Motor neuron (in vitro differentiated cells): ENCODE data around the gene PCED1B. TPM values are rescaled to one million over a fixed set of nuclear protein-coding genes. Genes with fewer than 3 reads are reported as not detected.

Experiments
- ATAC-seq, 8 experiments: fragments of 200-7000 bp; cut with Tn5 transposase; replicated peaks in 6 of 8; 2 replicates each; pipeline ENCODE4 v1.8.0; 2021; ENCODE audit warnings: mild to moderate bottlenecking in 8 of 8, moderate library complexity in 8 of 8
- H3K27ac ChIP-seq, 2 donors: fragments of 250-450 bp; sonication (Bioruptor Pico); 2 replicates each; pipeline ENCODE4 v1.9.0; 2021; ENCODE audit warnings: antibody characterized with exemption in 2 of 2, mild to moderate bottlenecking in 2 of 2, moderate library complexity in 1 of 2
- H3K4me1 ChIP-seq, 2 donors: fragments of 250-450 bp; sonication (Bioruptor Pico); replicated peaks in 1 of 2; 2 replicates each; pipeline ENCODE4 v1.6.1; 2021; ENCODE audit warnings: antibody characterized with exemption in 2 of 2, mild to moderate bottlenecking in 2 of 2, moderate library complexity in 1 of 2
- H3K4me3 ChIP-seq, 5 donors: fragments of 250-450 bp; sonication (Bioruptor Pico); 2 replicates each; pipeline ENCODE4 v1.9.0; 2021; ENCODE audit warnings: antibody characterized with exemption in 5 of 5, mild to moderate bottlenecking in 5 of 5, moderate library complexity in 4 of 5
- WGBS, 10 experiments: fragments of 450-650 bp; shearing (Covaris generic); methylation state at CpG; one replicate each; pipeline ENCODE4 v1.0.0; 2022; 5-methylcytosine and 5-hydroxymethylcytosine counted together
- in situ Hi-C, 9 experiments: fragments of 400-800 bp; cut with MboI; loops; one replicate each; pipeline ENCODE4 v1.15.0; 2021; ENCODE audit warnings: low sequenced_read_pairs in 9 of 9, low pct_unique_long_range_greater_than_20kb in 2 of 9; ENCODE audit not compliant: unreplicated experiment in 9 of 9
- total RNA-seq, 8 experiments: library from RNA; unstranded; fragments of 300-600 nt; gene quantifications; 2 replicates each; pipeline versions ENCODE4 v1.2.3 to v1.2.4, GENCODE V29; 2022

The PCED1B gene
- total RNA-seq, 8 experiments from 2014 or later, result 0.05 to 7.5 (median 0.61) TPM

GRCh38 chr12:47234576-47235141 is 155.2 kb downstream of the PCED1B start:
- Histone ChIP-seq H3K4me3 (no peak overlapping the region), H3K27ac (no peak overlapping the region), H3K4me1 (peaks cover 0 to 3% of the 10 kb centered on the region in 2 donors)
- ATAC-seq, result no peak
- 90 to 100% (median 98%) methylated on average over 2 to 6 of the region's 14 CpGs; no CpG with 5 or more reads in 5 of the 10 experiments for WGBS, 10 experiments
- in situ Hi-C loops, result no loop called here

DNA sequence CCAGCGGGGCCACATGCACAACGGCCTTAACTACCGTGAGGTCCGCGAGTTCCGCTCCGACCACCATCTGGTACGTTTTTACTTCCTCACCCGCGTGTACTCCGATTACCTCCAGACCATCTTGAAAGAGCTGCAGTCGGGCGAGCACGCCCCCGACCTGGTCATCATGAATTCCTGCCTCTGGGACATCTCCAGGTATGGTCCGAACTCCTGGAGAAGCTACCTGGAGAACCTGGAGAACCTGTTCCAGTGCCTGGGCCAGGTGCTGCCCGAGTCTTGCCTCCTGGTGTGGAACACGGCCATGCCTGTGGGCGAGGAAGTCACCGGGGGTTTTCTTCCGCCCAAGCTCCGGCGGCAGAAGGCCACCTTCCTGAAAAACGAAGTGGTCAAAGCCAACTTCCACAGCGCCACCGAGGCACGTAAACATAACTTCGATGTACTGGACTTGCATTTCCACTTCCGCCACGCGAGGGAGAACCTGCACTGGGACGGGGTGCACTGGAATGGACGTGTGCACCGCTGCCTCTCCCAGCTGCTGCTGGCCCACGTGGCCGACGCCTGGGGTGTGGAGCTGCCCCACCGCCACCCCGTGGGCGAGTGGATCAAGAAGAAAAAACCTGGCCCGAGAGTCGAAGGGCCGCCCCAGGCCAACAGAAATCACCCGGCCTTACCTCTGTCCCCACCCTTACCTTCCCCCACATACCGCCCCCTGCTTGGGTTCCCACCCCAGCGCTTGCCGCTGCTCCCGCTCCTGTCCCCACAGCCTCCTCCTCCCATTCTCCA is 156.0 kb downstream of the PCED1B start:
- in situ Hi-C loops, result no loop called here
- Histone ChIP-seq H3K4me3 (no peak overlapping the region), H3K27ac (no peak overlapping the region), H3K4me1 (peaks cover 0 to 3% of the 10 kb centered on the region in 2 donors)
- WGBS, 10 experiments, result 90 to 100% (median 99%) methylated on average over 2 to 31 of the region's 48 CpGs; no CpG with 5 or more reads in 4 of the 10 experiments
- ATAC-seq, result no peak

DNA sequence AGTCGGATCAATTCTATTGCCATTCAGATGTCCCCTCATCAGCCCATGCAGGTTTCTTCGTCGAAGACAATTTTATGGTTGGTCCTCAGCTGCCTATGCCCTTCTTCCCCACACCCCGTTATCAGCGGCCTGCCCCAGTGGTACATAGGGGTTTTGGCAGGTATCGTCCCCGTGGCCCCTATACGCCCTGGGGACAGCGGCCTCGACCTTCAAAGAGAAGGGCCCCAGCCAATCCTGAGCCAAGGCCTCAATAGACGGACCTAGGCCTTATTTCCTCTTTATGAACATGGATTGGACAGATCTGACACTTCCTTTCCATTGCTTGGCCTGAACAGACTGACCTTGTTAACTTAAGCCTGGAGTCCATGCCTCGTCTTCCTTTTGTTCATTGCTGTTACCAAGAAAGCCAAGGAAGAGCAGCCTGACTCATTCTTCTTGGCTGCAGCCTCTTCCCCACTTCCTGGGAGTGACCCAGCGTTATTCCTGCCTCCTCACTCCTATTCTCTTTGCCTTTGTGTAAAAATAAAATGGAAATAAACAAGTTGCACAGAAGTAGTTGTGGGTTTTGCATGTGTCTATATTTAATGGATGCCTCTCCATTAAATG is 156.8 kb downstream of the PCED1B start:
- H3K27ac ChIP-seq, result no peak overlapping the region
- in situ Hi-C loops, result no loop called here
- no peak overlapping the region for H3K4me3 ChIP-seq
- H3K4me1 ChIP-seq, result peaks cover 0 to 3% of the 10 kb centered on the region in 2 donors
- ATAC-seq, result peak in 2 of 8 experiments; percentile 52 to 70
- WGBS, 10 experiments, result 50 to 100% (median 93%) methylated on average over 1 to 11 of the region's 13 CpGs; no CpG with 5 or more reads in 4 of the 10 experiments

DNA sequence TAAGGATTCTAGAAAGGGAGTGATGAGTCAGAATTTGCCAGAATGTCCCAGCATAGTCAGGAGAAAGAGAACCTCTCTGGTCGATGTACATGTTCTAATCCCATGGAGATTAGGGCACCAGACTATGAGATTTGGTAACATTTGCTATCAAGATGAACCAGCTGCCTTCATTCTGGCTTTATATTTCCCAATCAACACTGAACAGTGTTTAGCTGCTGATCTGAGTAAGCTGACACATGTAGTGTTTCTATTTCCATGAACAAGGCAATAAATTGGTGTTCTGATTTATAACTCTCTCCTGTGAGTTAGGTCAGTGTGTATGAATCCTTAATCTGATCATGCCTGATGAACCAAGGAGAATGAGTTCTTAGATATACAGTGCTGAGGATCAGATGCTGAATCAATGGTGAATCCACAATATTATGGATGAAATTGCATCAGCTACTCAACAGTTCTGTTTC is 158.4 kb downstream of the PCED1B start:
- Histone ChIP-seq H3K27ac (peak overlapping the region in 1 of 2 donors; percentile 1), H3K4me1 (peaks cover 0 to 3% of the 10 kb centered on the region in 2 donors), H3K4me3 (no peak overlapping the region)
- ATAC-seq, result peak in 5 of 8 experiments; percentile 86 to 98 (median 96)
- in situ Hi-C loops, result no loop called here
- 0 to 100% (median 73%) methylated on average over 1 of the region's 1 CpG; no CpG with 5 or more reads in 4 of the 10 experiments for WGBS, 10 experiments

DNA sequence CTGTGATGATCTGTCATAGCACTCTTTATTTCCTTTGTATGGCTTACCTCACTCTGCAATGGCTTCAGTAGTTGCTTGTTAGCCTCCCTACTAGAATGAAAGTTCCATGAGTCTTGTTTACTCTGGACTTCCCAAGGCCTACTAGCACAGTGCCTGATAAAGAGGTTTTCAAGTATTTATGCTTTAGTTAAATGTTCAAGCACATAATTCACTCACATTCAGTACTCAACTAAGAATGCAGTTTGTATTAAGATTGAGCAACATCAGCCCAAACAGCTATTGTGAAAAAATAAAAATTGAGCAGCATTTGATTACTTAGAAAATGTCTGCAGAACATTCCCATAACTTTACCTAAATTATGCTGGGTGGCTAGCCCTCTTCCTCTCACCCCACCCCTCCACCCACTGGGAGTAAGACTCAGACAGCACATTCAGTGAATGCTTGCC is 159.3 kb downstream of the PCED1B start:
- in situ Hi-C loops, result no loop called here

DNA sequence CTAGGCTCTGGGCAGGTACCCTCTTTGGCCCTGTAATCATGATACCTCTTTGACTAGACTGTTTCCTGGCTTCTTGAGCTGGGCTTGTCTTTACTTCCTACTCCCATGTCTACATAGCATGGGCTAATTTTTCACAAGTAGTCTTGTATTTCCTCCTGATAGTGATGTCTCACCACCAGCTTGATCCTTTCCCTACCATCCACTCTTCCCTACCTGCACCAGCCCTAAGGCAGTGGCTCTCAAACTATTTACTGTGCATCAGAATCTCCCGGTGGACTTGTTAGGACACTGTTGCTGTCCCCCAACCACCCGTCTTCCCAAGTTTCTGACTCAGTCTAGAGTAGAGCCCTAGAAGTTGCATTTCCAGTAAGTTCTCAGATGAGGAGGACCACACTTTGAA is 163.0 kb downstream of the PCED1B start:
- H3K4me1 ChIP-seq, result peaks cover 0 to 3% of the 10 kb centered on the region in 2 donors
- ATAC-seq, result no peak
- no peak overlapping the region for H3K4me3 ChIP-seq
- WGBS, 10 experiments, result 80 to 100% (median 92%) methylated on average over 1 to 2 of the region's 2 CpGs; no CpG with 5 or more reads in 6 of the 10 experiments
- no peak overlapping the region for H3K27ac ChIP-seq
- in situ Hi-C loops, result no loop called here

More for the DNA sequence above, 159.3 kb downstream of the PCED1B start:
- H3K4me3 ChIP-seq, result no peak overlapping the region
- H3K4me1 ChIP-seq, result peaks cover 0 to 3% of the 10 kb centered on the region in 2 donors
- ATAC-seq, result peak in 3 of 8 experiments; percentile 76 to 93 (median 84)
- no peak overlapping the region for H3K27ac ChIP-seq

DNA sequence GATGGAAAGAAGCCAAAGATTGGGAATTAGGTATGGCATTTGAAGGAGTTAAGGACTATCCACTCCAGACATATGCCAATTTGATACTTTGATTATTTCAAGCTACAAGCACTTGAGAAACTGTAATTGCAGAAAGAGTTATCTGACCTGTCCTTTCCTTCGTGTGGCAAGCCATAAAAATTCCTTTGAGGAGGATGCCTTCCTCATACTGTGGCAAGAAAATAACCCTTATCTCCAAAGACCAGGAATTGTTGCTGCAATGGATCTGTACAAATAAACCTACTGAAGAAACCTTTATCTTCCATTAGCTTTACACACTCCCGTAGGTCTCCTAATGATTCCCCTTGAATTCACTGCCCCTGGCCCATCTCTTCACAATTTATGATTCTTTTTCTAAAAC is 165.4 kb downstream of the PCED1B start:
- WGBS, 10 experiments, result 50 to 84% (median 71%) methylated on average over 1 to 2 of the region's 2 CpGs; no CpG with 5 or more reads in 1 of the 10 experiments
- no peak overlapping the region for H3K4me3 ChIP-seq
- in situ Hi-C loops, result no loop called here
- no peaks in the 10 kb centered on the region for H3K4me1 ChIP-seq
- no peak overlapping the region for H3K27ac ChIP-seq
- no peak for ATAC-seq

DNA sequence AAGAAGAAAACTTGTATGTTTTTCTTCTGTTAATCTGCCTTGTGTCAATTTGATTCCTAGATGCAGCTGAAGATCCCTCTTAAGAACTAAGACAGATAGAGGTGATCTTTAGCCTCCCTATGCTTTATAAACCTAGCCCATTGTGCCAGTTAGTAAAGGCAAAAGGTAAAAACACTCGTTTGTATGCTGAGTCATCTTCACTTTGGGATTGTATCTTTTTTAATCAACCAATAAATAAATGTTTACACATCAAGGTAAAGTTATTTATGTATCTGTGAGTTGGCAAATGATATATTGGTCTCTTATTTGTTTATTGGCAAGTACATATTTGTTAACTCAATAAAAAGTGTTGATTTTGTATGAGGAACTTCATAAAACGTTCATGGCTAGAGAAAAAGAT is 166.2 kb downstream of the PCED1B start:
- 44 to 77% (median 61%) methylated on average over 1 to 2 of the region's 2 CpGs for WGBS, 10 experiments
- Histone ChIP-seq H3K27ac (no peak overlapping the region), H3K4me3 (no peak overlapping the region), H3K4me1 (no peaks in the 10 kb centered on the region)
- no peak for ATAC-seq
- in situ Hi-C loops, result no loop called here

GRCh38 chr12:47247418-47247817 is 168.0 kb downstream of the PCED1B start:
- no peaks in the 10 kb centered on the region for H3K4me1 ChIP-seq
- 50 to 100% (median 84%) methylated on average over 1 of the region's 1 CpG; no CpG with 5 or more reads in 4 of the 10 experiments for WGBS, 10 experiments
- no peak overlapping the region for H3K4me3 ChIP-seq
- in situ Hi-C loops, result no loop called here
- H3K27ac ChIP-seq, result no peak overlapping the region
- ATAC-seq, result no peak

- 64 to 88% (median 75%) methylated on average over 1 to 3 of the region's 4 CpGs; no CpG with 5 or more reads in 1 of the 10 experiments for WGBS, 10 experiments
- ATAC-seq, result no peak
- in situ Hi-C loops, result no loop called here
- Histone ChIP-seq H3K4me3 (no peak overlapping the region), H3K27ac (no peak overlapping the region), H3K4me1 (no peaks in the 10 kb centered on the region)
Measured at GRCh38 chr12:47249082-47249481, 169.7 kb downstream of the PCED1B start.

DNA sequence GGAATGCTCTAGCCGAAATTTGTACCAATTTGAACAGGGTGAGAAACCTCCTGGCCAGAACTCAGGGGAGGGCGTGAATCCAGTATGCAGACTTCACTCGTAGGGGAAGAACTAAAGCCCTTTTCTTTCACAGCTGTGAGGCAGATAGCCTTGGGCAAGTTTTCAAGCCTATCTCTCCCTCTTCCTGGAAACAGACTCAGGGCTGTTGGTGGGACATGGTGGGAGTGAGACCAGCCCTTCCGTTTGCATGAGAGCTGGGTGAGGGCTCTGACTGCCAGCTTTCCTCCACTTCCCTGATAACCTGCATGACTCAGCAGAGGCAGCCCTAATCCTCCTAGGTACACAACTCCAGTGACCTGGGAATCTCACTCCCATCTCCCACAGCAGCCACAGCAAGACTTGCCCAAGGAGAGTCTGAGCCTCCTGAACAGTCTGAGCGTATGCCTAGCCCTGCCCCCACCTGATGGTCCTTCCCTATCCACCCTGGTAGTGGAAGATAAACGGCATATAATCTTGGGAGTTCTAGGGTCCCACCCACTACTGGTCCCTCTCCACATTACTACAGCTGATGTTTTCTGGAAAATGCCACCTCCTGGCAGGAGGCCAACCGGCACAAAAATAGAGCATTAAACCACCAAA is 170.4 kb downstream of the PCED1B start:
- in situ Hi-C loops, result no loop called here
- Histone ChIP-seq H3K27ac (no peak overlapping the region), H3K4me1 (no peaks in the 10 kb centered on the region), H3K4me3 (no peak overlapping the region)
- 40 to 100% (median 74%) methylated on average over 1 to 5 of the region's 7 CpGs; no CpG with 5 or more reads in 2 of the 10 experiments for WGBS, 10 experiments
- peak in 3 of 8 experiments; percentile 82 to 93 (median 92) for ATAC-seq

GRCh38 chr12:47251919-47252318 is 172.5 kb downstream of the PCED1B start:
- in situ Hi-C loops, result no loop called here
- 80 to 100% (median 89%) methylated on average over 2 to 3 of the region's 3 CpGs for WGBS, 10 experiments

DNA sequence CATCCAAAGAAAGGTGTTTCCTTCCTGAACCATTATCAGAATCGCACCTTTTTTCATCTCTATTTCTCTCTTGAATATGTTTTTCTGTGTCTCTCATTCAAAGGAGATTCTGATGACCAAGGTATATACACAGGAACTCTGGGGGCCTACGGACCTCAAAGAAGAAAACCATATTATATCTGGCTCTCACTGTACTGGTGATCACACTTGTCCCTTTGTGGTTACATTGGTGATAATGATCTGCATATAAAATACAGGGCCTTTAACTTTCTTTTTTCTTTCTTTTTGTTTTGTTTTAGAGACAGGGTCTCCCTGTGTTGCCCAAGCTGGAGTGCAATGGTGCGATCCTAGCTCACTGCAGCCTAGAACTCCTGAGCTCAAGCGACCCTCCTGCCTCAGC is 185.5 kb downstream of the PCED1B start:
- 33 to 100% (median 83%) methylated on average over 1 to 4 of the region's 4 CpGs; no CpG with 5 or more reads in 2 of the 10 experiments for WGBS, 10 experiments
- ATAC-seq, result no peak
- H3K4me3 ChIP-seq, result no peak overlapping the region
- in situ Hi-C loops, result no loop called here
- H3K4me1 ChIP-seq, result no peaks in the 10 kb centered on the region
- H3K27ac ChIP-seq, result no peak overlapping the region

More at GRCh38 chr12:47251919-47252318, 172.5 kb downstream of the PCED1B start:
- Histone ChIP-seq H3K4me1 (no peaks in the 10 kb centered on the region), H3K4me3 (no peak overlapping the region), H3K27ac (no peak overlapping the region)
- ATAC-seq, result no peak
